Stimulated activated CD4-positive, alpha-beta T cell treated with anti-CD3 and anti-CD28 coated beads, Interleukin-4, amount 100 ng/mL, for 4 hours (primary cell): ENCODE measurements around the gene SLC37A2.
"Not testable (repeated sequence)": the region's sequence is repeated elsewhere in the genome, so short reads cannot be mapped to it uniquely, and the experiment has no call there.

Experiments
- DNase-seq, 2 experiments: peaks; one replicate each; pipeline ENCODE4 v3.0.0-alpha.2; 2020

SLC37A2 gene

DNA sequence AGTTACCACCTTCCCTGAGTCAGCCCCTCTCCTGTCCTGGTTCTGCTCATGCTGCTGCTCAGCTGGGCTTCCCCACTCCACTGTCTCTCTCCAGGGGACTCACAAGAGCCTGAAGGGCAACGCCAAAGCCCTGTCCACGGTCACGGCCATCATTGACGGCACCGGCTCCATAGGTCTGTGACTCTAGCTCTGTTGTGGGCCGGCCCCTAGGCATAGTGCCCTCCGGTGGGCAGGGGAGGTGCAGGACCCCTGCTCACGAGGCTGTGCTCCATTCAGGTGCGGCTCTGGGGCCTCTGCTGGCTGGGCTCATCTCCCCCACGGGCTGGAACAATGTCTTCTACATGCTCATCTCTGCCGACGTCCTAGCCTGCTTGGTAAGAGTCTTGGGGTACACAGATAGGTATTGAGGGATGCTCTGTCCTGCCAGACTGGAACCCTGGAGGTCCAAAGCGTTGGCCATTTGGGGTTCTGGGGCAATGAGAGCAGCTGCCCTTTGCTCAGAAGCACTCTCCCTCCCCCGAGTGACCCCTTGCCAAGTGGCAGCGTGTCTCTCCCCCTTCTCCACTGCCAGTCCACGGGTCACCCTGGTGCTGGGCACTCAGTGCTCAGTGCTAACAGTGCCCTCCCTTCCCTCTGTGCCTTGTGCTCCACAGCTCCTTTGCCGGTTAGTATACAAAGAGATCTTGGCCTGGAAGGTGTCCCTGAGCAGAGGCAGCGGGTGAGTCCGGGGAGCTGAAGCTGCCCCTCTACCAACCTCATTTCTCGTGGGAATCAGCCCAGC lies 22.4 kb downstream of the SLC37A2 start:
- no peak for DNase-seq

DNA sequence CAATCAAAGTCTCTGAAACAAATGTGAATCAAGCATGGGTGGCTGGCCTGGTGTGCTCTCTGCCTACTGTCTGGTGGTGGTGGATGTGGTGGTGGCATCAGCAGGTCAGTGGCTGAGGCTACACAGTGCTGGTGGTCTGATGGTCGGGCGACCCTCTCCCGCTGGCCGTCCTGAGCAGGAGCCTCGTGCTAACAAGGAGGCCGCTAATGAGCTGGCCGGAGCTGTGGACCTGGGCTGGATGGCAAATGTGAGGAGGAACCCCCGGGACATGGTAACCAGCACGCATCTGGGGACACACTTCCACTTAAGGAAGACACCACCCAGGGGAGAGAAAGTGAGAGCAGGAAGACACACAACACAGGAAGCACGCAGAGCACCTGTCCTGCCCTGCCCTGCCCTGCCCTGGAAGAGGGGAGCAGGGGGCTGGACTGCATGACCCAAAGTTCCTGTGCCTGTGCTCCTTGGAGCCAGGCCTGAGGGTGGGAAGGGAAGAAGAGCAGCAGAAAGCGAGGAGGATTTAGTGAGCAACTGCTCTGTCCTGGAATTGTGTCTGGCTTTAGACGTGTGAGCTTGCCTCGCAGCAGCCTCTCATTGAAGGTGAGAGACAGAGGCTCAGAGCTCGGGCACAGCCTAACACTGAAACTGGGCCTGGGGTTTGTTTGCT lies 23.7 kb downstream of the SLC37A2 start:
- no peak for DNase-seq

DNA sequence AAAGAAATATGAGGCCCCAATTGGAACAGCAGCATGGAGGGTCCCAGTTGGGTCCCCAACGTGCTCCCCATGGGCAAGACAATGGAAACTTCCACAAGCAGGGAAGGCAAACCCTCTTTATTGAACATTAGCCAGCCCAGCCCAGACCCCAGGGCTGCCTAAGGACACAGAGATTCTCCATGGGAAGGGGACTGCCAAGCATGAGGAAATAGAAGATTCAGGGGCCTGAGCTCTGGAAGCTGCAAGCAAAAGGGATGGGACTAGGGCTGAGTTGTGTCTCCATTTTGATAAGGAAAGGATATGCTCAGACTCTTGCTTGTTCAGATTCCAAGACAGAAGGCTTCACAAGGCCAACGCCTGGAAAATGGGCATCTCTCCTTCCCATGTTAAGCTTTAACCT lies 25.0 kb downstream of the SLC37A2 start:
- DNase-seq, result no peak

DNA sequence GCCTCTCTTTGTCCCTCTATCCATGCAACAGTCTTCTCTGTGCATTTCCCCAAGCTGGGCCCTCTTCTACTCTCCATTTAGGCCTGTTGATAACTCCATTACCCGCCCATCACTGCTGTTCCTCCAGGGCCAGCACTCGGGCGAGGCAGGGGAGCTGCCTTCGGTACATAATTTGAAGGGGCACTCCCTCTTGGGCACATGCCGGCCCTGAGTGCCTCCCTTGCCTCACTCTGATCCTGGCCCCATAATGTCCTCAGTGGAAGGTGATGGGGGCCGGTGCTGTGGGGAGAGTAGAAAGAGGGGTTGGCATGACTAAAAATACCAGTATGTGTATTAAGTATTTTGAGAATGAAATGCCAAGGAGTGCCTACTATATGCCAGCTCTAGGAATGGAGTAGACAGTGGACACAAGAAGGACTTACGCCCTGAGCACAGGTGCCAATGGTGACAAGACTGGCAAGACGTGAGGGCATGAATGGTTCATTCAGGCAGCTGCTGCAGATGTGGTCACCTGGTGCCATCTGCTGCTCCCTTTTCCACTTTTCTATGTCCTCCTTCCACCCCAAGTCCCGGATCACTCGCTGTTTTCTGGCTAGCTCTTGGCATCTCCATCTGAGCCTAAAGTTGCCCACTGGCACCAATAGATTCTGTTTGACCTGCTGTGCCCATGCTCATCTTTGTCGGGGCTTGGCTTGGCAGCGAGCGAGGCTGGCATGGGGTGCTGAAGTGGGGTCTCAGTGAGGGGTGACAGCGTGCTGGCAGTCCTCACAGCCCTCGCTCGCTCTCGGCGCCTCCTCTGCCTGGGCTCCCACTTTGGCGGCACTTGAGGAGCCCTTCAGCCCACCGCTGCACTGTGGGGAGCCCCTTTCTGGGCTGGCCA lies 25.7 kb downstream of the SLC37A2 start:
- DNase-seq, result no peak

DNA sequence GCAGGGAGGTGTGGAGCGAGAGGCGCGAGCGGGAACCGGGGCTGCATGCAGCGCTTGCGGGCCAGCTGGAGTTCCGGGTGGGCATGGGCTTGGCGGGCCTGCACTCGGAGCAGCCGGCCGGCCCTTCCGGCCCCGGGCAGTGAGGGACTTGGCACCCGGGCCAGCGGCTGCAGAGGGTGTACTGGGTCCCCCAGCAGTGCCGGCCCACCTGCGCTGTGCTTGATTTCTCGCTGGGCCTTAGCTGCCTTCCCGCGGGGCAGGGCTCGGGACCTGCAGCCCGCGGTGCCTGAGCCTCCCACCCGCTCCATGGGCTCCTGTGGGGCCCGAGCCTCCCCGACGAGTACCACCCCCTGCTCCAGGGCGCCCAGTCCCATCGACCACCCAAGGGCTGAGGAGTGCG lies 26.4 kb downstream of the SLC37A2 start:
- not testable (repeated sequence) for DNase-seq

DNA sequence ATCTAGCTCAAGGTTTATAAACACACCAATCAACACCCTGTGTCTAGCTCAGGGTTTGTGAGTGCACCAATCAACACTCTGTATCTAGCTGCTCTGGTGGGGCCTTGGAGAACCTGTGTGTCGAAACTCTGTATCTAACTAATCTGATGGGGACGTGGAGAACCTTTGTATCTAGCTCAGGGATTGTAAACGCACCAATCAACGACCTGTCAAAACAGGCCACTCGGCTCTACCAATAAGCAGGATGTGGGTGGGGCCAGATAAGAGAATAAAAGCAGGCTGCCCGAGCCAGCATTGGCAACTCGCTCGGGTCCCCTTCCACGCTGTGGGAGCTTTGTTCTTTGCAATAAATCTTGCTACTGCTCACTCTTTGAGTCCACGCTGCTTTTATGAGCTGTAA lies 27.0 kb downstream of the SLC37A2 start:
- not testable (repeated sequence) for DNase-seq

DNA sequence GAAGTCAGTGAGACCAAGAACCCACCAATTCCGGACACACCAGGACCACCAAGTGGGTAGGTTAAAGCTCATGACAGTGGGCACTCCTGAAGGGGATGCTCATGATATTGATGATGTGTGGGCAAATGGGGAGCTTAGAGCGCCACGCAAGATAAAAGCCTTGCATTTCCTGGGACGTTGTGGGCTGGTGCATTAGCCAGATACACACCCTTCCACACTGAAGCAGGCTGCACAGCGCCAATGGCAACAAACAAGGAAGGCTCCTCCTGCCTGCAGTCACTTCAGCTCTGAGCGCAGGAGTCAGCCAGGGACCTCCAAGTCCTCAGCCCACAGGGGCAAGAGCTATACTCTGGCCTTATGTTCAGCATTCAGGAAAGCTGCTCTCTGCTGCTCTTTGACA lies 27.7 kb downstream of the SLC37A2 start:
- DNase-seq, result no peak

DNA sequence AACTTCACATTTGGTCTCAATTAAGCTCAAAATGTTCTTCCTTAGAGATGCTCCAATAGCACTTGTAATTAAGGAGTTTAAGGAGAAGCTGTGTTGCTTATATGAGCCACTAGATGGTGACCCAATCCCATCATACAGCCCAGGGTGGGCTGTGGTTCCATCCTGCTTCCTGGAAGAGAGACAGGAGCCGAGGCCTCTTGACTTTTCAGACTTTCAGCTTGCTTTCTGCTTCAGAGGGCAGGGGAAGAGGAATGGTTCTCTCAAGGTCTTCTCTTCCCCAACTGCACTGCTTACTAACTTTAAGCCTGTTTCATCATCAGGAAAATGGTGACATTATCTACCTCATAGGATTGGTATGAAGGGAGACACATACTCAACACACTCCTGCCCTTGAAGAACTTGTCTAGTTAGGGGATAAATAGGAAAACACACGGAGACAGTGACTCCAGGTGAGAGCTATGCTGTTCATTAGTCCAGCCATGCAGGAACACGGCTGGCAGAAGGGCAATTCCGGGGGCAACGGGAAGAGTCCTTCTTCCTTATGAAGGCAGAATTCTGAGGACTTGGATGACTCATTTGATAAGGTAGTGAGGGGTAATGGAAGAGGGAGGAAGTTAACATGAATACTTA lies 28.3 kb downstream of the SLC37A2 start:
- no peak for DNase-seq

DNA sequence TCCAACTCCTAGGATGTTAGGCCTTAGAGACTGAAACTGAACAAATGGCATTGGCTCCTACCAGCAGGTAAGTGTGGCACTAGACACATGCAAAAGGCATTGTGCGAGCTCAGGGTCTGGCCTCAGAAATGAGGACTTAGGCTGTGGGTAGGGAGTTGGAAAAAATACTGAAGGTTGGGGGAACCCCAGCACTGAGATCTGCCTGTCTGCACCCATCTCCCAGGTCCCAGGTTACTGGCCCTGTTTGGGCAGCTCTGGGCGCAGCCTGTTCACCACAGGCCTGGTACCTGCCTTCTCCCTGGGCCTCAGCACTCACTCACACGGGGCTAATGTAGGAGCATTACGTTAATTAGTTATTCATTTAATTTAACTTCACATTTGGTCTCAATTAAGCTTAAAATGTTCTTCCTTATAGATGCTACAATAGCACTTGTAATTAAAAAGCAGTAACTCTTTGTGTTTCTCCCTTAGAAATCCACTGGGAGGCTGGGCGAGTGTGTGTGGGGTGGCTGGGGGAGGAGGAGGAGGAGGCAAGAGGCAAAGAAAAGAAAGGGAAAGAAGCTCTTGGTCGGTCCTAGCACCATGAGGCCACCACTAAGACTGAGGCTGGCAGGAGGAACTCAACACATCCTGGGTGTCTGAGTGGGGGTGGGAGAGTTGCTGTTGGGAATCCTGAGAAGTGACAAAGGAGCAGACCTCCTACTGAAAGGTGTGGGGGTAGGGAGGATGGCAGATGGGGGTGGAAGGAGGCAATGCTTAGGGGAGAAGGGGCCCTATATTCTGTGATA lies 29.0 kb downstream of the SLC37A2 start:
- DNase-seq, result no peak

DNA sequence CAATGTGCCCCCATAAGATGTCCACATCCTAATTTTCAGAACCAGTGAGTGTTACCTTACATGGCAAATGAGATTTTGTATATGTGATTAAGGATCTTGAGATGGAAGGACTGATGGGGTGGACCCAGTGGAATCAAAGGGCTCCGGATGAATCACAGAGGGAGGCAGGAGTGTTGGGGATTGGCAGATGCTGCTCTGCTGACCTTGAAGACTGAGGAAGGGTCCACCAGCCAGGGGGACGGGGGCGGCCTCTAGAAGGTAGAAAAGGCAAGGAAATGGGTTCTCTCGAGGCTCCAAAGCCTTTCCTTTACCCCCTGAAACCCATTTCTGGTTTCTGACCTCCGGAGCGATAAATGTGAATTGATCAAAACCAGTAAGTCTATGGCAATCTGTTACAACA lies 29.6 kb downstream of the SLC37A2 start:
- DNase-seq, result no peak

DNA sequence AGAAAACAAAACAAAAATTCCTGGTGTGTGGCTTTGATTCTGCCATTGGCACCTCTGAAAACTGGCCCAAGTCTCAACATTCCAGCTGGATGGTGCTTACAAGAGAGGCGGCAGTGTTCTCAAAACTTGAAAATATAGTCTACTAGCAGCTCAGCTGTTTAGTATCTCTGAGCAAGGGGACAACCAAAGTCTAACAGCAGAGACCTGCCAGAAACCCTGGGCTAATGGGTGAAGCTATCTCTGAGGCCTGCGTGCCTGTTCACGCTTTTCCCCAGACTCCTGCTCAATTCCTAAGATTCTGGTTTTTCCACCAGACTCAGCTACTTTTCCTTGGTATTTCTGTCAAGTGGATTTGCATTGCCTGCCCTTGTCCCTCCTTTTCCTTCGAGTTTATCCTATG lies 30.4 kb downstream of the SLC37A2 start:
- no peak for DNase-seq

DNA sequence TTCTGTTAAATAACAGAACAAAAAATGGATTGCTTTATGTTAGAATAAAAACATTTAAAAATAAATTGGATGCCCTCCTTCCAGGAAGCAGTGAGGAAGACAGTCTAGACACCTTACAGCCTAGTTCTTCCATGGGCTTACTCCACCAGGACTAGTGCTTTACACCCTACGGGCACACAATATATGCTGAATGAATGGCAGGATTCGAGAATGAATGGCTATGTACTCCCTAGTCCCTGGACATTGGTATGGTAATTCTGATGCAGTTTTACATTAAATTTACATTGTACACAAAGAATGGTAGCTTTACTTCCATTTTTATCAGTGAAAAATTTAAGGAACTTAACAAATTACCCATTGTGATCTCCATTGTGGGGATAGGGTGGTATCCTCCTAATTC lies 31.6 kb downstream of the SLC37A2 start:
- DNase-seq, result no peak

DNA sequence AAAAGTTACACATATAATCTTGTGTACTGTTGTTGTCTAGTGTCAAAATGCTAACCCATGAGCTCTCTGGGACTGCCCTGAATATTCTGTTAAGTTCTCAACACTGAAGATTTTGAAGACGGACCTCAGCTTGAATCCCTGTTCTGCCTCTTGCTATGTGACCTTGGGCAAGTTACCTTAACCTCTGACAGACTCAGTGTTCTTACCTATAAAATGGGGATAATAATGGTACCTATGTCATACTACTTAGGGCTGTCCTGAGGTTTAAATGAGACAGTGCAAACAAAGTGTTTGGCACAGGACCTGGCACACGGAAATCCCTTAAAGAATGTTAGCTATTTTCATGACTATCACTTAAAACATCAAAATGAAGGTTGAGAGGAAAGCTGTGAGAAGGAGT lies 37.0 kb downstream of the SLC37A2 start:
- DNase-seq, result no peak

DNA sequence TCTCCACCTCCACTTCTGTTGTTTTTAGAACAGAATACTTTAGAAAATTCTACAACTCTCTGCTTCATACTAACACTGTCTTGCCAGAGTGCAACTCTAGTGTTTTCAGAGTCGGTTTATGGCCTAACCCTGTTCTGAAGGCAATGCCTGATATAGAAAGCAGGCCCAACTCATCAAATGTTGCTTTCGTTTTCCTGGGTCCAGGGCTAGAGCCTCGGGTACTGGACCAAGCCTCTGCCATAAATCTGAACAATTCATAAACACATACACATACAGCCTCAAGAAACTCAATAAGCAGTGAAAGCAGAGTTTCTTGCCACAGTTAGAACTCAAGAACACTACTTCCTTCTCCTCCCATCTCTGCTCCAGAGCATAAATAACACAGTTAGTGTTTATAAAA lies 38.5 kb downstream of the SLC37A2 start:
- DNase-seq, result no peak

DNA sequence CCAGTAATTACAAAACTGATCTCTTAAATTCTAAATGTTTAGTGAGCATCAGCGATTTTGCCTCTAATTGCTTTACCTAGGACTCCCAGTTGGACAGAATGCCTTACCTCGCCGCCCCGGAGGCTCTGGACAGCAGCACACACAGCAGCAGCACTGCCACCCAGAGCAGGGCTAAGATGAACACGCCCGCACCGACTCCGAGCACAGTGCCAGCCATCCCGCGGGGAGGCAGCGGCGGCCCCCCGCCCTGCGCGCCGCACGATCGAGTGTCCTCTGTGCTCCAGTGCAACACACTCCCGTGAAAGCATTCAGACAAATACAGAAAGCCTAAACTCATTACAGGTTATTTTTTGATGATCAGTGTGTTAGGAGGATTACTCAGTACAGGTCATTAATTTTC lies 38.9 kb downstream of the SLC37A2 start:
- no peak for DNase-seq

DNA sequence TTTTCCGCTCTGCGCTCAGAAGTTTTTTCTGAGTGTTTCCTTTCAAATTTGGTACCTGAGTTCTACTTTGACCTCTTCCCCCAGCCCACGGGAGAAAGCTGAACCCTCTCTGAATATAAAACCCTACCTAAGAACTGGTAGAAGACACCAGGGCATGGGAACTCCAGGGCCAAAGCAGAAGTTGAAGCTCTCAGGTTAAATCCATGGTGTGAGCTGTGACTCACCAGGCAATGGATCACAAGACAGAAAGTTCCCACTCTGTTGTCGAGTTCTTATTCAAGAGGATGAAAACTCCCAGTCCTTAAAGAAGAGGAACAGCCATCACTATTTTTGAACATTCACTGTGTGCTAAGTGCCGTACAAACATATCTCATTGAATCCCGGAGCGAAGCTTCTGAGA lies 39.4 kb downstream of the SLC37A2 start:
- DNase-seq, result no peak

DNA sequence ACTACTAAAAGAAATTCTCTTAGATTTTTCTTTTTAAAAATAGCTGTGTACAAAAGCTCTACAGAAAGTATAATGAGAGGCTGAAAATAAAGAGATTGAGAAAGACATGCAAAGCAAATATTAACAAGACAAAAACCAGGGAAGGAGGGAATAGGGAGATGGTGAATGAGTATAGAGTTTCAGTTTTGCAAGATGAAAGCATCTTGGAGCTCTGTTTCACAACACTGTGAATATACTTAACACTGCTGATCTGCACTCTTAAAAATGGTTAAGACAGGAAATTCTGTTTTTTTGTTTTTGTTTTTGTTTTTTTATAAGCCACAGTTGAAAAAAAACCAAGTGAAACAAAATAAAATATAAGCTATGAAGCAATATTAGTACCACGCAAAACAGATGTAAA lies 42.8 kb downstream of the SLC37A2 start:
- no peak for DNase-seq

DNA sequence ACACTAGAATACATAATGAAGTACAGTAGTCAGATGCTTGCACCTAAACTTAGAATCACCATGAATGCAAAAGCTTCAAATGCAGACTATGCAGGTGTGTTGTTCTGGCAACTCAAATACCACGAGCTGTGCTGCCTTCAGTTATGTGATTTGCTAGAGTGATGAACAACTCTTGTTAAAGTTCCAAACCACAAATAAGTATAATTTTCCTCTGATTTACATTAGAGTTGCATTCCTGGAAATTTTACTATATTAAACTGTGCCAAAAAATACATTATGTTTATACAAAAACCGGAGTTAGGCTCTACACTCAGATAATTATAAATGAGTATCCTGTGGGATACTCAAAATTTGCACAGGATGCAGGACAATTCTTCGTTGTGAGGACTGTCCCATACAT lies 45.4 kb downstream of the SLC37A2 start:
- no peak for DNase-seq

DNA sequence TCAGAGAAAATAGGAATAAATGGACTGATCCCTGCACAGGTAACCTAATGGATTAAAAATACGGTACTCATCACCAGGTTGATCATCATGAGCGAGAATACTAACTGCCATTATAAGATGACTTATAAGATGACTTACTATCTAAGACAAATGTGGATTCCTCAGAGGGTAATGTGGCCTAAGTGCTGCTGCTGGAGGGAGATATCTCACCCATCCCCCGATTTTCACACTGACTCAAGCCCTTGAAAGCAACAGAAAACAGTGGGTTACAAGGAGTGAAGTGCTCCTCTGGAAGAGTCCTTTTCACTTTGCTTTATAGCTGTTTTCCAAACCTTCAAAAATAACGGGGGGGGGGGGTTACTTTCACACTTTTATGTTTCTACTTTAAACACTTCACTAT lies 47.4 kb downstream of the SLC37A2 start:
- DNase-seq, result no peak

DNA sequence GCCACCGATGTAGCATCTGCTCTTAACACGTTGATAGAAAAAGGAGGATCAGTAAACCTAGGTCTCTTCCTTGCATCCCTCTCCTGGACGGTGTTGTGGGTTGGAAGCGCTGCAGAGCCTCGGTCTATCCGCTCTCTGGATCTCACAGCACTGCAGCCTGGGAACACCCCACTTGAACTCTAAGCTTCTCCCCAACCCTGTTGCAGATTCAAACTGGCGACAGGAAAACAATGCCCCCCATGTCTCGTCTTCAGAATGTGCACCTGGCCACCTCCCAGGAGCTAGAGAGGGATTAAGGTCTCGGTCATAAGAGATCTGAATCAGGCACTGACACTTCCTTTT lies 47.9 kb downstream of the SLC37A2 start:
- DNase-seq, result no peak

DNA sequence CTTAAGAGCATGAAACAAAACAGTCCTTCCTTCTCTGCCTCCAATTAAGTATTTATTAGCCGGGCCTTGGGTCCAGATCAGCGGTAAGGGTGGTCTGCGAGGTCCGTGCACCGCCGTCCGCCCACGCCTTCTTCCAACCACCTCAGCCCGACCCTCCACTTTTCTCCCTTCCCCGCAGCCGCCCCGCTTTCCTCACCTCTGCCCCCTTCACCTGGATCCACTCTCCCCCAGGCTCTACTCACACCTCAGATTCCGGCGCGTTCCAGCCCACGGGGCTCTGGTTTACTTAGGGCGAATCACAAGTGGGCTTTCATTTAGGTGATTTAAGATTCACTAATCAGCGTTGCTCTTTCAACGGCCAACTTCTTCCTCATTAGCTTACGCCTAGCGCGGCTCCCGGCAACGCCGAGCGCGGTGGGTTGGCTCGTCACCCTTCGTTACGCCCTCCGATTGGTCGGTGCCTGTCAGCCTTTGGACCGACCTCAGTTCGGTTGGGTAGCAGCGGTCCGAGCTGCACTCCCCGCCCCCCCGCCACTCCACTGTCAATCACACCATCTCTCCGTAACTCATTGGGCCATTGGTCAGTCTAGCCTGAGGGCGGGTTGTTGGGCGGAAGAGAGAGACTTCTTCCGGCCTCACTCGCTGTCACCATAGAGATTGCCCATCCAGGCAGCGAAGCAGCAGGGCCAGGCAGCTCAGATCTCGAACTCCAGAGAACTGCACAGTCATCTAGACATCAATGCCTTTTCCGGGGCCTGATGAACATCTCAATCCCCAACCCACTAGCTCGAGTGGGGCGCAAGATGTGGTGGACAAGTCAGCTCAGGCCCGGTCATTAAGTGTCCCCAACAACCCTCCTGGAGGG lies 48.5 kb downstream of the SLC37A2 start, which contains the start of gene TMEM218:
Gene TMEM218 (minus strand): TSS at position 284 of the 865 bp plus-strand sequence. CDS start 9,385 bp downstream, outside the sequence.
- peak; percentile 94 to 96 for DNase-seq
